Forelimb muscle (tissue), 1 donor: Measurements from ENCODE around the gene MCM10. TPM values are rescaled to one million over a fixed set of nuclear protein-coding genes. Genes with fewer than 3 reads are reported as not detected.
"Not testable (repeated sequence)": the region's sequence is repeated elsewhere in the genome, so short reads cannot be mapped to it uniquely, and the experiment has no call there.

Source experiments
- DNase-seq: peaks from one replicate; pipeline ENCODE4 v3.0.0-alpha.2; 2013; ENCODE audit warnings: low read depth
- polyA plus RNA-seq: library from polyadenylated mRNA; unstranded; fragments of 120-200 nt; gene quantifications from one replicate; pipeline ENCODE4 v1.2.1, GENCODE V29; 2013; ENCODE audit not compliant: insufficient read length

The MCM10 gene
- 3.9 TPM for polyA plus RNA-seq

- peak; percentile 98 for DNase-seq
These were observed at the start of gene MCM10 for GRCh38 chr10:13160934-13161856. Gene MCM10, plus strand, starts transcription at chr10:13161558. Its CDS starts 2,645 bp downstream, at chr10:13164203.

- no peak for DNase-seq
These were observed 47.8 kb upstream of the MCM10 start for GRCh38 chr10:13113544-13113943.

GRCh38 chr10:13115832-13116803 is 45.2 kb upstream of the MCM10 start:
- no peak for DNase-seq

- no peak for DNase-seq
These were observed 43.2 kb upstream of the MCM10 start for GRCh38 chr10:13117841-13118783.

GRCh38 chr10:13118784-13119410 is 42.5 kb upstream of the MCM10 start:
- no peak for DNase-seq

GRCh38 chr10:13120786-13121499 is 40.4 kb upstream of the MCM10 start:
- DNase-seq: no peak

- DNase-seq: no peak
These were observed 39.9 kb upstream of the MCM10 start for GRCh38 chr10:13121500-13121854.

GRCh38 chr10:13136651-13137050 is 24.7 kb upstream of the MCM10 start:
- DNase-seq: no peak

- DNase-seq: no peak
These were observed 22.2 kb upstream of the MCM10 start for GRCh38 chr10:13139150-13139549.

- no peak for DNase-seq
These were observed 21.7 kb upstream of the MCM10 start for GRCh38 chr10:13139676-13140075.

- no peak for DNase-seq
These were observed 20.6 kb upstream of the MCM10 start for GRCh38 chr10:13140627-13141190.

- no peak for DNase-seq
These were observed 17.6 kb upstream of the MCM10 start for GRCh38 chr10:13143766-13144165.

- DNase-seq: no peak
These were observed 16.5 kb upstream of the MCM10 start for GRCh38 chr10:13144814-13145213.

- no peak for DNase-seq
These were observed 15.0 kb upstream of the MCM10 start for GRCh38 chr10:13146379-13146778.

GRCh38 chr10:13147161-13147560 is 14.2 kb upstream of the MCM10 start:
- DNase-seq: no peak

GRCh38 chr10:13152296-13152695 is 9.1 kb upstream of the MCM10 start:
- DNase-seq: no peak

- DNase-seq: not testable (repeated sequence)
These were observed 5.5 kb upstream of the MCM10 start for GRCh38 chr10:13155860-13156259.

GRCh38 chr10:13158401-13158800 is 3.0 kb upstream of the MCM10 start:
- DNase-seq: no peak

GRCh38 chr10:13161857-13162271 is 506 bp downstream of the MCM10 start:
- DNase-seq: no peak

GRCh38 chr10:13163859-13164258 is 2.5 kb downstream of the MCM10 start:
- no peak for DNase-seq
